Transverse colon (tissue), 4 donors: ENCODE data around the gene GPN2. TPM values are rescaled to one million over a fixed set of nuclear protein-coding genes. Genes with fewer than 3 reads are reported as not detected.
A peak's percentile ranks its signal among the peaks of the same experiment; 100 is the strongest.

ENCODE experiments used
- DNase-seq: peaks from one replicate; pipeline ENCODE4 v3.0.0-alpha.2; 2019
- H3K27ac ChIP-seq, 4 donors: fragments of 200-600 bp; sonication (generic); 2 replicates each; pipeline ENCODE4 v1.5.1; 2016 to 2018; ENCODE audit warnings: inconsistent platforms in 4 of 4
- H3K27me3 ChIP-seq: fragments of 200-600 bp; sonication (generic); 2 replicates; pipeline ENCODE4 v1.5.1; 2017; ENCODE audit warnings: inconsistent platforms
- H3K36me3 ChIP-seq, 4 donors: fragments of 200-600 bp; sonication (generic); 2 replicates each; pipeline ENCODE4 v1.5.1; 2017 to 2019; ENCODE audit warnings: inconsistent platforms in 4 of 4
- H3K4me1 ChIP-seq, 4 donors: fragments of 200-600 bp; sonication (generic); 2 replicates each; pipeline ENCODE4 v1.5.1; 2017 to 2020; ENCODE audit warnings: inconsistent platforms in 4 of 4
- H3K4me3 ChIP-seq, 4 donors: fragments of 200-600 bp; sonication (generic); 1 replicate in 1 of 4; 2 replicates in 3 of 4; pipeline versions ENCODE4 v1.5.1 to v1.6.1; 2017 to 2019; ENCODE audit warnings: inconsistent platforms in 4 of 4
- H3K9me3 ChIP-seq, 2 donors: fragments of 200-600 bp; sonication (generic); 2 replicates each; pipeline ENCODE4 v1.5.1; 2017 to 2019; ENCODE audit warnings: inconsistent platforms in 2 of 2
- EP300 ChIP-seq: sonication (generic); formaldehyde crosslinking; IDR thresholded peaks from one replicate; pipeline ENCODE4 v1.6.1; 2017; ENCODE audit warnings: antibody characterized with exemption, low read depth
- POLR2A ChIP-seq: fragments of 450-650 bp; IDR thresholded peaks from one replicate; pipeline ENCODE4 v1.6.1; 2016; ENCODE audit warnings: antibody characterized with exemption, mild to moderate bottlenecking, moderate library complexity
- POLR2AphosphoS5 ChIP-seq, 3 donors: sonication (generic); formaldehyde crosslinking; IDR thresholded peaks; one replicate each; pipeline ENCODE4 v1.6.1; 2016; ENCODE audit warnings: antibody characterized with exemption in 3 of 3
- WGBS, 2 donors: methylation state at CpG; one replicate each; pipeline ENCODE4 v1.1.5; 2018; ENCODE audit warnings: low coverage in 1 of 2; 5-methylcytosine and 5-hydroxymethylcytosine counted together
- in situ Hi-C, 4 donors: fragments of 200-750 bp; cut with MboI; loops; one replicate each; pipeline versions ENCODE4 v1.15.0 to v1.15.1; 2017; ENCODE audit warnings: low sequenced_read_pairs in 3 of 4, low pct_ligation_motif_present in 1 of 4, low pct_unique_long_range_greater_than_20kb in 1 of 4
- intact Hi-C: fragments of 100-400 bp; cut with DNase I; formaldehyde crosslinking; loops from one replicate; pipeline ENCODE4 v1.15.1; 2023; ENCODE audit warnings: low total_unique reads
- total RNA-seq, 4 donors: library from RNA; depleted of rRNA; stranded (reverse); fragments of >200 nt; gene quantifications; one replicate each; pipeline ENCODE4 v1.1.0, GENCODE V29; 2016
- TF ChIP-seq, protein P1 (sequence below), 5 experiments: fragments of 200-600 bp in 3 of 5; fragments of 450-650 bp in 2 of 5; sonication (generic) in 3 of 5; IDR thresholded peaks; 1 replicate in 2 of 5; 2 replicates in 3 of 5; pipeline ENCODE4 v1.5.1; 2016 to 2017; ENCODE audit warnings: antibody characterized with exemption in 5 of 5, inconsistent platforms in 3 of 5, mild to moderate bottlenecking in 2 of 5, moderate library complexity in 1 of 5

GPN2 gene
- total RNA-seq, 4 donors from 2014 or later: 14.7 to 75.2 (median 28.7) TPM

DNA sequence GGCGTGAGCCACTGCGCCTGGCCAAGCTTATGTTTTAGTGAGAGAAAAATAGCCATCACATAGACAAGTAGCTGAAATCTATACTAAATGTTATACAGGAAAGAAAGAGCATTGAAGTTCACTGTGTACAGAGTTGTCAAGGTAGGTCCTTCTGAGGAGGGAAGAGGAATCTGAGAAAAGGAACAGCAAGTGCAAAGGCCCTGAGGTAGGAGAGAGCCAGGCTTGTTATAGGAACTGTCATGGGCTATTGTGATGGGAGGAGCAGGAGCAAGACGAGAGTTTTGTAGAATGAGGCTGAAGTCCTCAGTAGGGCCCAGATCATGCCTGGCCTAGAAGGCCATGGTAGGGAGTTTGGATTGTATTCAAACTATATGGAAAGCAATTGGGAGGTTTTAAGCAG, 59.0 kb downstream of the GPN2 start:
- Histone ChIP-seq H3K9me3 (no peaks in the 10 kb centered on the region), H3K27ac (no peak overlapping the region), H3K4me3 (no peak overlapping the region), H3K36me3 (peaks cover 0 to 19% (median 8%) of the 10 kb centered on the region in 4 donors), H3K27me3 (no peaks in the 10 kb centered on the region), H3K4me1 (peaks cover 9 to 38% (median 22%) of the 10 kb centered on the region in 4 donors)
- intact Hi-C loops: no loop called here
- in situ Hi-C loops: no loop called here
- TF ChIP-seq, protein P1, sequence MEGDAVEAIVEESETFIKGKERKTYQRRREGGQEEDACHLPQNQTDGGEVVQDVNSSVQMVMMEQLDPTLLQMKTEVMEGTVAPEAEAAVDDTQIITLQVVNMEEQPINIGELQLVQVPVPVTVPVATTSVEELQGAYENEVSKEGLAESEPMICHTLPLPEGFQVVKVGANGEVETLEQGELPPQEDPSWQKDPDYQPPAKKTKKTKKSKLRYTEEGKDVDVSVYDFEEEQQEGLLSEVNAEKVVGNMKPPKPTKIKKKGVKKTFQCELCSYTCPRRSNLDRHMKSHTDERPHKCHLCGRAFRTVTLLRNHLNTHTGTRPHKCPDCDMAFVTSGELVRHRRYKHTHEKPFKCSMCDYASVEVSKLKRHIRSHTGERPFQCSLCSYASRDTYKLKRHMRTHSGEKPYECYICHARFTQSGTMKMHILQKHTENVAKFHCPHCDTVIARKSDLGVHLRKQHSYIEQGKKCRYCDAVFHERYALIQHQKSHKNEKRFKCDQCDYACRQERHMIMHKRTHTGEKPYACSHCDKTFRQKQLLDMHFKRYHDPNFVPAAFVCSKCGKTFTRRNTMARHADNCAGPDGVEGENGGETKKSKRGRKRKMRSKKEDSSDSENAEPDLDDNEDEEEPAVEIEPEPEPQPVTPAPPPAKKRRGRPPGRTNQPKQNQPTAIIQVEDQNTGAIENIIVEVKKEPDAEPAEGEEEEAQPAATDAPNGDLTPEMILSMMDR (IDR thresholded peaks at IDR 0.05): no peak
- TF ChIP-seq POLR2A (no peak), EP300 (no peak), POLR2AphosphoS5 (IDR thresholded peaks at IDR 0.05) (no peak)
- WGBS, 2 donors: 87 to 93% methylated on average over 3 of the region's 3 CpGs
- DNase-seq: no peak

DNA sequence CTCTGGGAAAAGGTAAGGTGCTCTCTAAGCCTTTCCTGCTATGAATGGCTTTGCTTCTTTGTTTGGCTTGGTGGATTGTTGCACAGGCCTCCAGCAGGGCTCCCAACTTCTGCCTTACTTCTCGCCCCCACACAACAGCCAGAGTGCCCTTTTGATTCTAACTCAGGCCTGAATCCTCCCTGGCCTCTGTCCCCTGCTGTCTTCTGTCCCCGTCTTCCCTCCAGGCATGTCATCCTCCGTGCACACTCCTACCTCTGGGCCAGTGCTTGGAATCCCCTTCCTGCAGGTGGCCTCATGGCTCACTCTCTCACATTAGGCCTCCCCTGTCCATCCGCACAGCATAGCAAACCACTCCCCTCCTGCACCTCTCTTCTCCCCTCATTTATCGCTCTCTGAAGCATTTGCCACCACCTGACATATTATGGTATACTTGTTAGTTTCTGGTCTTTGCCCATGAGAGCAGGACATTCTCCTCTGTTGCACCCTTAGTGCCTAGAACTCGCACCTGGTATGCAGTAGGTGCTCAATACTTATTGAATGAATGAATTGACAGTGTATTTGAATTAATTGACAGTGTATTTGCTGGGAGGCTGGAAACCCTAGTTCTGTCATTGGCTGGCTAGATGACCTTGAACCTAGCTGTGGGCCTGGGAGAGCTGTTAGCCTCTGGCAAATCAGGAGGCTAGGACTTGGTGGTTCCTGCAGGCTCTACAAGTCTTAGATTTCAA, 60.7 kb downstream of the GPN2 start:
- DNase-seq: no peak
- intact Hi-C loops (no loop called here), in situ Hi-C loops (no loop called here)
- Histone ChIP-seq H3K4me1 (peaks cover 26 to 55% (median 34%) of the 10 kb centered on the region in 4 donors), H3K27ac (peak overlapping the region in 3 of 4 donors; percentile 12 to 86 (median 84)), H3K36me3 (peaks cover 0 to 19% (median 8%) of the 10 kb centered on the region in 4 donors), H3K9me3 (no peaks in the 10 kb centered on the region), H3K4me3 (no peak overlapping the region), H3K27me3 (no peaks in the 10 kb centered on the region)
- TF ChIP-seq EP300 (no peak), POLR2A (no peak), POLR2AphosphoS5 (IDR thresholded peaks at IDR 0.05) (no peak)
- TF ChIP-seq, protein P1 (IDR thresholded peaks at IDR 0.05): no peak
- 83 to 100% methylated on average over 3 to 6 of the region's 6 CpGs for WGBS, 2 donors

DNA sequence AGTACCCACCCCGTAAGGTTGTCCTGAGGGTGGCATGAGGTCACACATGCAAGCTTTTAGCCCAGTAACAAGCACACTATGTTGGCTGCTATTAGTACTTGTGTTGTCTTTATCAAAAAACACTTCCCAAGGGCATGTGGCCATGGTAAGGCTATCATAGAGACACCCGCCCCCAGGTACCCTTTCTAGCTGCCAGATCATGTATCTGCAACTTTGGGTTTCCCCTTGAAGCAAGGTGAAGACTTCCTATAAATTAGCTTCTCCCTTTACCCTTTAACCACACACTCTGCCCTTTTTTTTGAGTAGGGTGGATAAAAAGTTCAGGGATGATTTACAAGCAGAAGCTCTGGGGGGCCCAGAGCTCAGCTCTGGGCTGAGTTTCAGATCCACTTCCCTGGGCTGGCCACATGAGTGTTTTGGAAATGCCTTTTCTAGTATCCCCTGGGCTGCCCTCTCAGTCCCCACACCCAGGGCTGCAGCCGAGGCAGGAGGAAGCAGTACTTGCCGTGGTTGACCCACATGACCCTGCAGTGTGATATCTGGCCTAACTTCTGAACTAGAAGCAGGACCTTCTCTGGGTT, 61.6 kb downstream of the GPN2 start:
- intact Hi-C loops: no loop called here
- Histone ChIP-seq H3K9me3 (no peaks in the 10 kb centered on the region), H3K27me3 (no peaks in the 10 kb centered on the region), H3K4me3 (peak overlapping the region in 1 of 4 donors; percentile 88), H3K36me3 (peaks cover 0 to 13% (median 6%) of the 10 kb centered on the region in 4 donors), H3K27ac (peak overlapping the region; percentile 12 to 86 (median 84)), H3K4me1 (peaks cover 27 to 57% (median 34%) of the 10 kb centered on the region in 4 donors)
- in situ Hi-C loops: no loop called here
- 55 to 86% methylated on average over 1 to 4 of the region's 4 CpGs for WGBS, 2 donors
- TF ChIP-seq EP300: no peak
- TF ChIP-seq, protein P1 (IDR thresholded peaks at IDR 0.05): no peak
- TF ChIP-seq POLR2A: no peak
- DNase-seq: peak; percentile 50

DNA sequence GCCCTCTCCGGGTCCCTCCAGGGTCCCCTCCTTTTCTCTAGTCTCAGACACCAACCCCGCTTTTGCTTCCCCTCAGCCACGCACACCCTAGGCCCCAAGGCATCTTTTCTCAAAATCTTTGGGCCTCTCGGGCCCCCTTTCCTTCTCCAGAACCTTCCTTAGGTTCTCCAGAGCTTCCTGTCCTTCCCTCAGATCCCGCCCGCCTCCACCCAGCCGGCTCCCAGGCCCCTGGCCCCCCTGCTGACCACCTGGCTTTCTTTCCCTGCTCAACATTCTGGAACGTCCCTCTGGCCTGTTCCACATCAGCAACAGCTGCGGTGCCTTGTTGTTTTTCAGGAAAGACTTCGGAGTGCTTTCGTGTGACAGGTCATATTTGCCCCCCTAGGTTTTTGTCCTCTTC, 62.4 kb downstream of the GPN2 start:
- H3K36me3 ChIP-seq: peaks cover 0 to 5% (median 1%) of the 10 kb centered on the region in 4 donors
- H3K4me3 ChIP-seq: peak overlapping the region in 3 of 4 donors; percentile 74 to 88 (median 75)
- intact Hi-C loops (no loop called here), in situ Hi-C loops (no loop called here)
- TF ChIP-seq POLR2AphosphoS5 (IDR thresholded peaks at IDR 0.05): no peak
- no peak for TF ChIP-seq POLR2A
- no peak for TF ChIP-seq EP300
- TF ChIP-seq, protein P1 (IDR thresholded peaks at IDR 0.05): no peak
- H3K27ac ChIP-seq: peak overlapping the region; percentile 82 to 86 (median 84)
- DNase-seq: no peak
- H3K4me1 ChIP-seq: peaks cover 27 to 51% (median 34%) of the 10 kb centered on the region in 4 donors
- no peaks in the 10 kb centered on the region for H3K9me3 ChIP-seq
- no peaks in the 10 kb centered on the region for H3K27me3 ChIP-seq
- WGBS, 2 donors: 36 to 43% methylated on average over 6 to 11 of the region's 11 CpGs
